Tibial artery (tissue), 4 donors: ENCODE measurements around the gene ZMIZ1.

Experiments used
- DNase-seq, 2 donors: peaks; one replicate each; pipeline ENCODE4 v3.0.0-alpha.2; 2019
- H3K27ac ChIP-seq, 2 donors: fragments of 200-600 bp; sonication (generic) in 1 of 2; 1 replicate in 1 of 2; 2 replicates in 1 of 2; pipeline ENCODE4 v1.5.1; 2018 to 2019; ENCODE audit warnings: mild to moderate bottlenecking in 1 of 2
- H3K27me3 ChIP-seq, 2 donors: fragments of 200-600 bp; sonication (generic) in 1 of 2; one replicate each; pipeline versions ENCODE4 v1.5.1 to v1.6.0; 2016 to 2019
- H3K36me3 ChIP-seq, 3 donors: fragments of 200-600 bp; sonication (generic) in 2 of 3; one replicate each; pipeline ENCODE4 v1.5.1; 2016 to 2019; ENCODE audit warnings: mild to moderate bottlenecking in 2 of 3
- H3K4me1 ChIP-seq, 4 donors: fragments of 200-600 bp; sonication (generic) in 2 of 4; 1 replicate in 3 of 4; 2 replicates in 1 of 4; pipeline ENCODE4 v1.5.1; 2016 to 2019
- H3K4me3 ChIP-seq, 2 donors: fragments of 200-600 bp; sonication (generic) in 1 of 2; 1 replicate in 1 of 2; 2 replicates in 1 of 2; pipeline ENCODE4 v1.5.1; 2018 to 2019; ENCODE audit warnings: mild to moderate bottlenecking in 2 of 2
- H3K9me3 ChIP-seq, 3 donors: fragments of 200-600 bp; sonication (generic) in 1 of 3; one replicate each; pipeline ENCODE4 v1.5.1; 2016 to 2019
- intact Hi-C: fragments of 100-400 bp; cut with DNase I; formaldehyde crosslinking; loops from one replicate; pipeline ENCODE4 v1.15.0; 2023; ENCODE audit warnings: low total_unique reads
- TF ChIP-seq, protein P1 (sequence below), 2 experiments: fragments of 200-600 bp in 1 of 2; fragments of 450-650 bp in 1 of 2; IDR thresholded peaks; one replicate each; pipeline ENCODE4 v1.5.1; 2017 to 2019; ENCODE audit warnings: antibody characterized with exemption in 2 of 2, mild to moderate bottlenecking in 1 of 2, moderate library complexity in 1 of 2

ZMIZ1 gene

DNA sequence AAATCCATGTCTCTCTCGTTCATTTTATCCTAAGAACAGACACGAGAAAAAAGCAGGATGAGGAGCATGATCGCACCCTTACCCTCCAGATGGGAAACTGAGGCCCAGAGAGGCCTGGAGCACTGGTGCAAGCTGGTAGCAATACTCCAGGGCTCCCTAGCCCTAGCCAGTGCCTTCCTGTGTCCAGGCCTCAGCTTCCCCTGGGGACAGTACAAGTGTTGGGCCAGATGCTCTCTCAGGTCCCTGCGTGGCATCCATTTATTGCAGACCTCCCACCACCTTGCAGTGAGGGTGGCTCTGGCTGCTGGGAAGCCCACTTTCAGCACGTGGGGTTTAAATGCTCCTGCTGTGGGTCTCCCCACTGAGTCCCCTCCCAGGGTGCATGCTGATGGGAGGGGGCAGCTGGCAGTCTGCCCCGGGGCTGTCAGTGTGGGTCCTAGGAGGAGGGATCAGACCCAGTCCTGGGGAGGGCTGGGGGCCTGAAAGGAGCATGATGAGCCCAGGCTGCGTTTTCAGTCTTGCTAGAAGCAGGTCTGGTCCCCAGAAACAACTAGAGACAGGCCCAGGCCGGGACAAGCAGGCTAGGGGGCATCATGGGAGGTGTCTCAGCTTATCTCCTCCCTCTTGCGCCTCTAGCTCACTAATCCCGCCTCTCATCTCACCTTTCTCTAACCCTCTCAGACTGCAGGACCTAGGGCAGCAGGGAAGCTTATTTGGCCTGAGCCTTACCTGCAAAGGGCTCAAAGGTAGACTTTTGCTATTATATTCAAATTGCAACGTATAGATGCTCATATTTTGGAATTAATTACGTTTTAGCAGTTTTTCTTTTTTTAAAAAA is 277.8 kb downstream of the ZMIZ1 start:
- peak in 1 of 2 donors; percentile 68 for DNase-seq
- H3K4me3 ChIP-seq = peak overlapping the region in 1 of 2 donors; percentile 89
- TF ChIP-seq, protein P1, sequence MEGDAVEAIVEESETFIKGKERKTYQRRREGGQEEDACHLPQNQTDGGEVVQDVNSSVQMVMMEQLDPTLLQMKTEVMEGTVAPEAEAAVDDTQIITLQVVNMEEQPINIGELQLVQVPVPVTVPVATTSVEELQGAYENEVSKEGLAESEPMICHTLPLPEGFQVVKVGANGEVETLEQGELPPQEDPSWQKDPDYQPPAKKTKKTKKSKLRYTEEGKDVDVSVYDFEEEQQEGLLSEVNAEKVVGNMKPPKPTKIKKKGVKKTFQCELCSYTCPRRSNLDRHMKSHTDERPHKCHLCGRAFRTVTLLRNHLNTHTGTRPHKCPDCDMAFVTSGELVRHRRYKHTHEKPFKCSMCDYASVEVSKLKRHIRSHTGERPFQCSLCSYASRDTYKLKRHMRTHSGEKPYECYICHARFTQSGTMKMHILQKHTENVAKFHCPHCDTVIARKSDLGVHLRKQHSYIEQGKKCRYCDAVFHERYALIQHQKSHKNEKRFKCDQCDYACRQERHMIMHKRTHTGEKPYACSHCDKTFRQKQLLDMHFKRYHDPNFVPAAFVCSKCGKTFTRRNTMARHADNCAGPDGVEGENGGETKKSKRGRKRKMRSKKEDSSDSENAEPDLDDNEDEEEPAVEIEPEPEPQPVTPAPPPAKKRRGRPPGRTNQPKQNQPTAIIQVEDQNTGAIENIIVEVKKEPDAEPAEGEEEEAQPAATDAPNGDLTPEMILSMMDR (IDR thresholded peaks at IDR 0.05) = no peak
- H3K27me3 ChIP-seq = no peaks in the 10 kb centered on the region
- H3K9me3 ChIP-seq = no peaks in the 10 kb centered on the region
- peaks cover 1 to 25% (median 23%) of the 10 kb centered on the region in 3 donors for H3K36me3 ChIP-seq
- H3K4me1 ChIP-seq = peaks cover 0 to 25% (median 17%) of the 10 kb centered on the region in 4 donors
- intact Hi-C loops = no loop called here
- H3K27ac ChIP-seq = no peak overlapping the region

DNA sequence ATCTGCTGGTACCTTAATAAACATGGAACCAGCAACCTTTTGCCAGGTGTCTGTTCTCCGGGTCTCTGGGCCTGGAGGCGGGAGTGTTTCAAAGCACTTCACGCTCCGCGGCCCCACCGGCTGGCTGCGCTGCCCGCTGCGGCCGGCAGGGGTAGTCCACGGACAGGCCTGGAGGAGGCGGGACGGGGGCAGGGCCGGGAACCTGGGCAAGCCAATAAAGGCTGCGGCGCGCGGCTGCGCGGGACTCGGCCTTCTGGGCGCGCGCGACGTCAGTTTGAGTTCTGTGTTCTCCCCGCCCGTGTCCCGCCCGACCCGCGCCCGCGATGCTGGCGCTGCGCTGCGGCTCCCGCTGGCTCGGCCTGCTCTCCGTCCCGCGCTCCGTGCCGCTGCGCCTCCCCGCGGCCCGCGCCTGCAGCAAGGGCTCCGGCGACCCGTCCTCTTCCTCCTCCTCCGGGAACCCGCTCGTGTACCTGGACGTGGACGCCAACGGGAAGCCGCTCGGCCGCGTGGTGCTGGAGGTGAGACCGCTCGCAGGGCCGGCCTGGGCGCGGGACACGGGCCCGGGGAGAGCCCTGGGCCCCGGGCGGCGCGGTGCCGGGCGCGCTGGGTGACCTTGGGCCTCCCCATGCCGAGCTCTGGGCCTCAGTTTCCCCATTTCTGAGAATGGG is 278.6 kb downstream of the ZMIZ1 start, which contains the start of gene PPIF:
Gene PPIF (plus strand): TSS at position 244 of the 668 bp plus-strand sequence. CDS start 80 bp downstream, at position 324.
- peak; percentile 92 to 96 for DNase-seq
- peak within 1 kb of the TSS; percentile 69 to 89 for H3K4me3 ChIP-seq
- H3K27ac ChIP-seq = peak within 1 kb of the TSS; percentile 74 to 85
- peaks cover 9 to 33% (median 31%) of the 10 kb centered on the region in 3 donors for H3K36me3 ChIP-seq
- H3K4me1 ChIP-seq = peaks cover 0 to 25% (median 17%) of the 10 kb centered on the region in 4 donors
- TF ChIP-seq, protein P1 (IDR thresholded peaks at IDR 0.05) = peak; percentile 98 to 99
- no peaks in the 10 kb centered on the region for H3K9me3 ChIP-seq
- H3K27me3 ChIP-seq = no peaks in the 10 kb centered on the region
- intact Hi-C loops = no loop called here

DNA sequence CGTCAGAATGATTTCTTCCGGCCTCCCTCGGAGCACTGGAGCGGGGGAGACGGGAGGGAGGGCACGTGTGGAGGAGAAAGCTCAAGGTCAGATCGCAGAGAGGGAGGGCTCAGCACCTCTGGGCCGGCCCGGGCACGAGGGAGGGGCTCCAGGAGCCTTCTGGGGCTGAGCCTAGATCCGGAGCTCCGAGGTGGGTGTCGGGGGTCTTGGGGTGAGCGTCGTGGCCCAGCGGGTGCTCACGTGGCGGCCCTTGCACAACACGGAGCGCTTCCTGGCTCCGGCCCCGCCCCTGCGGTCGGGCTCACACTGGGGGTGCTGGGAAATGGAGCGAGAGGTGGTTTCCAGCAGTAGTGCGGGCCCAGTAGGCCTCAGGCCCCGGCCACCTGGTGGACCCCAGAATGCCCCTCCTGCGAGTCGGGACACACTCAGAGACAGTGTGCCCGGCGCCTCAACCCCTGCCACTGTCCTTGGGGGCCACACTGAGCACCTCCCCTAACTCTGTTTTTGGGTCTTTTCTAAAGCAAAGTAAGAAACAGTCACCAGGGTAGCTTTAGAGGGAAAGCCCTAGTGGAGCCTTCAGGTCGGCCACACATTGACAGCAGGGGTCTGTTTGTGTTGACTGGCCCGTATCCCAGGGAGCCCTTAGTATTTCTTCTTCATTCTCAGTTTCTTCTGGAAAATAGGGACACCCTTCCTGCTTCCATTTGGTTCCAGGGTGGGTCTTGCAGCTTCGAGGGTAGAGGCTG is 279.3 kb downstream of the ZMIZ1 start:
- intact Hi-C loops = no loop called here
- Histone ChIP-seq H3K4me1 (peaks cover 0 to 25% (median 17%) of the 10 kb centered on the region in 4 donors), H3K27ac (peak overlapping the region; percentile 74 to 85), H3K4me3 (peak overlapping the region; percentile 69 to 89), H3K9me3 (no peaks in the 10 kb centered on the region), H3K36me3 (peaks cover 11 to 38% (median 38%) of the 10 kb centered on the region in 3 donors), H3K27me3 (no peaks in the 10 kb centered on the region)
- peak; percentile 68 to 86 for DNase-seq
- TF ChIP-seq, protein P1 (IDR thresholded peaks at IDR 0.05) = no peak

DNA sequence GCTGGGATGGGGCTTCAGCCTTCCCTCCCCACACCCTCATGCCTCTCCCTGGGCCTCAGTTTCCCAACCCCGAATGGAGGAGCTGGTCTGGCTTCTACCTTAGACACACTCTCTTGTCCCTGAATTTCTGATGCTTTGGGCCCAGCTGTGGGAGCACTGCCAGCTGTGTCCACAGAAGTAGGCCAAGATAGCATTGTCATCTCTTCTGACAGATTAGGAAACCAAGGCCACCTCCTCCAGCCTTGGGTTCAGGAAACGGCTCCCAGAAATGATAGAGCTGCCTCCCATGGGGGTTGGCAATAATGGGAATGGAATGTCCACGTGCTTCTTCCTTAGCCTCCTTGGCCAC is 279.8 kb downstream of the ZMIZ1 start:
- H3K4me3 ChIP-seq = peak overlapping the region; percentile 69 to 89
- H3K4me1 ChIP-seq = peaks cover 0 to 25% (median 17%) of the 10 kb centered on the region in 4 donors
- H3K27me3 ChIP-seq = no peaks in the 10 kb centered on the region
- intact Hi-C loops = no loop called here
- no peaks in the 10 kb centered on the region for H3K9me3 ChIP-seq
- DNase-seq = no peak
- TF ChIP-seq, protein P1 (IDR thresholded peaks at IDR 0.05) = no peak
- peaks cover 17 to 43% (median 43%) of the 10 kb centered on the region in 3 donors for H3K36me3 ChIP-seq
- peak overlapping the region; percentile 74 to 85 for H3K27ac ChIP-seq

DNA sequence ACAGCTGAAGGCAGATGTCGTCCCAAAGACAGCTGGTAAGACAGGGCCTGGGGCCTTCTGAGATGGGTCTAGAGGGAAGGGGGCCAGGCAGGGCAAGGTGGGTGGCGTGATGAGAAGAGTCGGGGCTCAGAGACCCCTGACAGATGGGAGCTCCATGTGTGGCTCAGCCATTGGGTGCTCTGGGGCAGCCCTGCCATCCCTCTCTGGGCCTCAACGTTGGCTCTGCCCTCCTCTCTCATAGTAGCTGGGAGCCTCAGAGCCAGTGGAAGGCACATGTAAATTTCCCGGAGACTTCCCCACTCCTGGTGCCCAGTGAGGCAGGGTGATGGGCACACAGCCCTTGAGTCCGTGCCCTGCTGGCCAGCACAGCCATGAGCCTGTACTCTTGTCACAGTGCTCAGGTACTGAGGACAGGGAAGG is 280.3 kb downstream of the ZMIZ1 start:
- no peaks in the 10 kb centered on the region for H3K27me3 ChIP-seq
- peaks cover 0 to 25% (median 17%) of the 10 kb centered on the region in 4 donors for H3K4me1 ChIP-seq
- DNase-seq = no peak
- no peaks in the 10 kb centered on the region for H3K9me3 ChIP-seq
- H3K36me3 ChIP-seq = peaks cover 22 to 48% (median 46%) of the 10 kb centered on the region in 3 donors
- TF ChIP-seq, protein P1 (IDR thresholded peaks at IDR 0.05) = no peak
- no peak overlapping the region for H3K27ac ChIP-seq
- no peak overlapping the region for H3K4me3 ChIP-seq
- intact Hi-C loops = no loop called here
